Endodermal cell (in vitro differentiated cells): ENCODE data around the gene PHYKPL. TPM values are rescaled to one million over a fixed set of nuclear protein-coding genes. Genes with fewer than 3 reads are reported as not detected.

ENCODE experiments used
- DNase-seq: peaks from one replicate; pipeline ENCODE4 v3.0.0-alpha.2; 2017
- H3K27ac ChIP-seq: 2 replicates; pipeline ENCODE4 v1.5.1; 2013; ENCODE audit warnings: mild to moderate bottlenecking, low read depth, low read length, moderate library complexity
- H3K27me3 ChIP-seq: 2 replicates; pipeline ENCODE4 v1.6.1; 2013; ENCODE audit warnings: mild to moderate bottlenecking, low read length, moderate library complexity; ENCODE audit not compliant: insufficient read depth, control insufficient read depth, poor library complexity, severe bottlenecking
- H3K36me3 ChIP-seq: 2 replicates; pipeline ENCODE4 v1.7.0; 2013; ENCODE audit warnings: mild to moderate bottlenecking, low read length, moderate library complexity; ENCODE audit not compliant: control insufficient read depth, insufficient read depth
- H3K4me1 ChIP-seq: one replicate; pipeline ENCODE4 v1.7.0; 2013; ENCODE audit warnings: low read length; ENCODE audit not compliant: control insufficient read depth, insufficient read depth
- H3K4me3 ChIP-seq: 2 replicates; pipeline ENCODE4 v1.5.1; 2013; ENCODE audit warnings: mild to moderate bottlenecking, low read length, moderate library complexity
- H3K9ac ChIP-seq: 2 replicates; pipeline ENCODE4 v1.6.1; 2013; ENCODE audit warnings: mild to moderate bottlenecking, low read length, moderate library complexity; ENCODE audit not compliant: poor library complexity, severe bottlenecking; ENCODE audit errors: extremely low read depth
- H3K9me3 ChIP-seq: 2 replicates; pipeline ENCODE4 v1.6.1; 2013; ENCODE audit warnings: mild to moderate bottlenecking, low read length, moderate library complexity; ENCODE audit not compliant: control insufficient read depth
- H3K27ac Mint-ChIP-seq: 2 replicates; pipeline ENCODE4 v1.8.0; 2020; ENCODE audit warnings: mixed read lengths
- H3K27me3 Mint-ChIP-seq: 2 replicates; pipeline ENCODE4 v1.8.0; 2021; ENCODE audit warnings: mild to moderate bottlenecking, mixed read lengths; ENCODE audit not compliant: insufficient read depth
- H3K36me3 Mint-ChIP-seq: 2 replicates; pipeline ENCODE4 v1.8.0; 2020; ENCODE audit warnings: low read depth, mixed read lengths
- H3K4me1 Mint-ChIP-seq: 2 replicates; pipeline ENCODE4 v1.8.0; 2020; ENCODE audit warnings: mixed read lengths
- H3K4me3 Mint-ChIP-seq: 2 replicates; pipeline ENCODE4 v1.8.0; 2020; ENCODE audit warnings: mild to moderate bottlenecking, moderate library complexity, mixed read lengths
- H3K9me3 Mint-ChIP-seq: 2 replicates; pipeline ENCODE4 v1.8.0; 2020; ENCODE audit warnings: mild to moderate bottlenecking, mixed read lengths
- WGBS, 2 experiments: methylation state at CpG; one replicate each; pipeline versions ENCODE4 v1.1.5 to v1.1.7; 2013; ENCODE audit warnings: missing lambda C conversion rate in 2 of 2, mixed read lengths in 1 of 2; ENCODE audit not compliant: insufficient coverage in 1 of 2, insufficient read length in 1 of 2; 5-methylcytosine and 5-hydroxymethylcytosine counted together
- total RNA-seq, 2 donors: library from RNA; stranded (reverse); fragmentation: NEBNext Ultra II Directional in 1 of 2; extraction: Animal tissue kit (Norgen Biotek cat#: 25700) in 1 of 2; gene quantifications; 2 replicates in 1 of 2; 3 replicates in 1 of 2; pipeline ENCODE4 v1.2.1, GENCODE V29; 2021
- TF ChIP-seq, protein P1 (sequence below): fragments of 200-600 bp; sonication (generic); conservative IDR thresholded peaks from 2 replicates; pipeline ENCODE4 v1.5.0; 2021; ENCODE audit warnings: antibody characterized with exemption, mild to moderate bottlenecking

The PHYKPL gene
- total RNA-seq, 2 donors from 2014 or later, result 59.9 to 82.5 TPM

DNA sequence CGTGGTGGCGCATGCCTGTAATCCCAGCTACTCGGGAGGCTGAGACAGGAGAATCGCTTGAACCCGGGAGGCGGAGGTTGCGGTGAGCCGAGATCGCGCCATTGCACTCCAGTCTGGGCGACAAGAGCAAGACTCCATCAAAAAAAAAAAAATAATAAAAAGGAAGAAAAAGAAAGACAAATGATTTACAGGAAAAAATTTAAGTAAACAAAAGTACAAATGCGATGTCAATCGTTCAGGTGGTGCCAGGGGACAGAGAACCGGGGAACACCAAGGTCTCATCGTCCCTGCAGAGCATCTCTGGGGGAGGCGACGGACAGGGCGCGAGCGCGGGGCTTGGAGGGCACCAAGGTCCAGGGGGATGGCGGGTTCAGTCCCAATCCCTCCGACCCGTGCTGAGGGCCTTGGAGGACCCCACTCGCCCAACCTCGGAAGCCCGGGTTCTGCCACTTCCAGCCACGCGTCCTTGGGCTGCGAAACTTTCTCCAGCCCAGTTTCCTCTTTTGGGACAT lies 28.9 kb downstream of the PHYKPL start:
- Mint-ChIP-seq H3K4me3 (peak overlapping the region; percentile 91), H3K9me3 (no peaks in the 10 kb centered on the region), H3K4me1 (peaks cover 16% of the 10 kb centered on the region), H3K27ac (peak overlapping the region; percentile 35), H3K27me3 (peaks cover 9% of the 10 kb centered on the region), H3K36me3 (peaks cover 36% of the 10 kb centered on the region)
- no peaks in the 10 kb centered on the region for H3K9me3 ChIP-seq
- peaks cover 34% of the 10 kb centered on the region for H3K36me3 ChIP-seq
- H3K27ac ChIP-seq, result no peak overlapping the region
- peak overlapping the region; percentile 98 for H3K4me3 ChIP-seq
- no peaks in the 10 kb centered on the region for H3K4me1 ChIP-seq
- H3K9ac ChIP-seq, result peak overlapping the region; percentile 51
- no peaks in the 10 kb centered on the region for H3K27me3 ChIP-seq
- WGBS, 2 experiments, result 9 to 16% methylated on average over 10 to 21 of the region's 30 CpGs
- TF ChIP-seq, protein P1, sequence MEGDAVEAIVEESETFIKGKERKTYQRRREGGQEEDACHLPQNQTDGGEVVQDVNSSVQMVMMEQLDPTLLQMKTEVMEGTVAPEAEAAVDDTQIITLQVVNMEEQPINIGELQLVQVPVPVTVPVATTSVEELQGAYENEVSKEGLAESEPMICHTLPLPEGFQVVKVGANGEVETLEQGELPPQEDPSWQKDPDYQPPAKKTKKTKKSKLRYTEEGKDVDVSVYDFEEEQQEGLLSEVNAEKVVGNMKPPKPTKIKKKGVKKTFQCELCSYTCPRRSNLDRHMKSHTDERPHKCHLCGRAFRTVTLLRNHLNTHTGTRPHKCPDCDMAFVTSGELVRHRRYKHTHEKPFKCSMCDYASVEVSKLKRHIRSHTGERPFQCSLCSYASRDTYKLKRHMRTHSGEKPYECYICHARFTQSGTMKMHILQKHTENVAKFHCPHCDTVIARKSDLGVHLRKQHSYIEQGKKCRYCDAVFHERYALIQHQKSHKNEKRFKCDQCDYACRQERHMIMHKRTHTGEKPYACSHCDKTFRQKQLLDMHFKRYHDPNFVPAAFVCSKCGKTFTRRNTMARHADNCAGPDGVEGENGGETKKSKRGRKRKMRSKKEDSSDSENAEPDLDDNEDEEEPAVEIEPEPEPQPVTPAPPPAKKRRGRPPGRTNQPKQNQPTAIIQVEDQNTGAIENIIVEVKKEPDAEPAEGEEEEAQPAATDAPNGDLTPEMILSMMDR, result no peak
- no peak for DNase-seq

DNA sequence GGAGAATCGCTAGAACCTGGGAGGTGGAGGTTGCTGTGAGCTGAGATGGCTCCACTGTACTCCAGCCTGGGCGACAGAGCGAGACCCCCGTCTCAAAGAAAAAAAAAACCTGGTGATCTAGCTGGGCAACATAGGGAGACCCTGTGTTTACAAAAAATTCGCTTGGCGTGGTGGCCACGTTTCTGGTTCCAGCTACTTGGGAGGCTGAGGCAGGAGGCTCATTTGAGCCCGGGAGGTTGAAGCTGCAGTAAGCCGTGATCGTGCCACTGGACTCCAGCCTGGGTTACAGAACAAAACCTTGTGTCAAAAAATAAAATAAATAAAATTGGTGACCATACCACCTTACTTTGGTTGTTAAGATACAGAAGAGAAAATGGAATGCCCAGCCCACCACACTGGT lies 30.1 kb downstream of the PHYKPL start:
- Mint-ChIP-seq H3K4me3 (peak overlapping the region; percentile 91), H3K36me3 (peaks cover 25% of the 10 kb centered on the region), H3K9me3 (peaks cover 4% of the 10 kb centered on the region), H3K27ac (no peak overlapping the region), H3K27me3 (peaks cover 9% of the 10 kb centered on the region), H3K4me1 (peaks cover 16% of the 10 kb centered on the region)
- H3K27me3 ChIP-seq, result no peaks in the 10 kb centered on the region
- no peaks in the 10 kb centered on the region for H3K4me1 ChIP-seq
- TF ChIP-seq, protein P1, result no peak
- no peak overlapping the region for H3K27ac ChIP-seq
- WGBS, 2 experiments, result 92 to 97% methylated on average over 8 to 10 of the region's 10 CpGs
- peak; percentile 29 for DNase-seq
- no peaks in the 10 kb centered on the region for H3K9me3 ChIP-seq
- H3K4me3 ChIP-seq, result no peak overlapping the region
- H3K9ac ChIP-seq, result no peak overlapping the region
- peaks cover 23% of the 10 kb centered on the region for H3K36me3 ChIP-seq

DNA sequence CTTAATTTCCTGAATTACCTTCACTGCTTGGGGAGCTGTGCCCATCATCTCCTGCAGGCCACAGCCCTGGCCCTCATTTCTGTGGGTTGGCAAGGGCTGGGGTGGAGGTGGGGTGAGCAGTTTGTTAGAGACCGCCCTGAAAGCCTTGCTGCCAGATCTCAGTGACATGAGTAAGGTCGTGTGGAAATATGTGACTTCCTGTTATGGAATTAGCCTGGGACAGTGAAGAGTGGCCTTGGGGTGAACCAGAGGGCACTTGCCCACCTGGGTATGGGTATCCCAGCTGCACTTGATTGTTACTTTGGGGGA lies 30.7 kb downstream of the PHYKPL start:
- Mint-ChIP-seq H3K27ac (no peak overlapping the region), H3K4me3 (no peak overlapping the region), H3K36me3 (peaks cover 19% of the 10 kb centered on the region), H3K4me1 (peaks cover 13% of the 10 kb centered on the region), H3K27me3 (peaks cover 9% of the 10 kb centered on the region), H3K9me3 (peaks cover 4% of the 10 kb centered on the region)
- H3K4me3 ChIP-seq, result no peak overlapping the region
- no peaks in the 10 kb centered on the region for H3K9me3 ChIP-seq
- H3K27ac ChIP-seq, result no peak overlapping the region
- no peak overlapping the region for H3K9ac ChIP-seq
- H3K4me1 ChIP-seq, result no peaks in the 10 kb centered on the region
- no peaks in the 10 kb centered on the region for H3K27me3 ChIP-seq
- DNase-seq, result no peak
- TF ChIP-seq, protein P1, result no peak
- WGBS, 2 experiments, result 75 to 86% methylated on average over 1 to 2 of the region's 2 CpGs
- peaks cover 16% of the 10 kb centered on the region for H3K36me3 ChIP-seq
